ACC112 (cell line): Measurements from ENCODE around the gene GAK.

Experiments
- H2AFZ ChIP-seq: fragments of 200-600 bp; sonication (generic); one replicate; pipeline ENCODE4 v1.6.0; 2017; ENCODE audit warnings: antibody characterized with exemption, low read length; ENCODE audit not compliant: unreplicated experiment
- H3K27ac ChIP-seq: fragments of 200-600 bp; sonication (generic); 2 replicates; pipeline ENCODE4 v1.5.1; 2014; ENCODE audit warnings: low read depth, mild to moderate bottlenecking, antibody characterized with exemption, low read length, moderate library complexity
- H3K27me3 ChIP-seq: fragments of 200-600 bp; sonication (generic); 2 replicates; pipeline ENCODE4 v1.6.1; 2014; ENCODE audit warnings: mild to moderate bottlenecking, antibody characterized with exemption, low read length, moderate library complexity, mixed read lengths; ENCODE audit not compliant: insufficient read depth
- H3K36me3 ChIP-seq: fragments of 200-600 bp; sonication (generic); 2 replicates; pipeline ENCODE4 v1.6.1; 2016; ENCODE audit warnings: mild to moderate bottlenecking, antibody characterized with exemption, low read length, moderate library complexity, mixed read lengths; ENCODE audit not compliant: insufficient read depth
- H3K4me1 ChIP-seq: fragments of 200-600 bp; sonication (generic); one replicate; pipeline ENCODE4 v1.6.1; 2016; ENCODE audit warnings: low read length, mixed read lengths; ENCODE audit not compliant: insufficient read depth, unreplicated experiment, control insufficient read depth
- H3K4me3 ChIP-seq: fragments of 200-600 bp; sonication (generic); 2 replicates; pipeline ENCODE4 v1.5.1; 2014; ENCODE audit warnings: mild to moderate bottlenecking, low read depth, low read length
- H3K79me2 ChIP-seq: fragments of 200-600 bp; sonication (generic); one replicate; pipeline ENCODE4 v1.6.0; 2016; ENCODE audit warnings: low read length; ENCODE audit not compliant: control insufficient read depth, unreplicated experiment, insufficient read depth

GAK gene

DNA sequence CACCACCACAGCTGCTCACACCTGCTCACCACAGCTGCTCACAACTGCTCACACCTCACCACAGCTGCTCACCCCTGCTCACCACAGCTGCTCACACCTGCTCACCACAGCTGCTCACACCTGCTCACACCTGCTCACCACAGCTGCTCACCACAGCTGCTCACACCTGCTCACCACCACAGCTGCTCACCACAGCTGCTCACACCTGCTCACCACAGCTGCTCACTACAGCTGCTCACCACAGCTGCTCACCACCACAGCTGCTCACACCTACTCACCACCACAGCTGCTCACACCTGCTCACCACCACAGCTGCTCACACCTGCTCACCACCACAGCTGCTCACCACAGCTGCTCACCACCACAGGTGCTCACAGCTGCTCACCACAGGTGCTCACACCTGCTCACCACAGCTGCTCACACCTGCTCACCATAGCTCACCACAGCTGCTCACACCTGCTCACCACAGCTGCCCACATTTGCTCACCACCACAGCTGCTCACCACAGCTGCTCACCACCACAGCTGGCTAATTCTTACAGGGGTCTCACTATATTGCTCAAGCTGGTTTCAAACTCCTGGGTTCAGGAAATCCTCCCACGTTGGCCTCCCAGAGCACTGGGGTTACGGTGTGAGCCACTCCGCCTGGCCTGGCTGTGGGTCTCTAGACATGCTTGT lies 75.8 kb downstream of the GAK start:
- H3K27ac ChIP-seq, result no peak overlapping the region
- H3K4me3 ChIP-seq, result no peak overlapping the region
- no peaks in the 10 kb centered on the region for H3K4me1 ChIP-seq
- no peaks in the 10 kb centered on the region for H3K79me2 ChIP-seq
- H3K27me3 ChIP-seq, result no peaks in the 10 kb centered on the region
- no peaks in the 10 kb centered on the region; the same call in 1 of the 2 replicates for H3K36me3 ChIP-seq
- H2AFZ ChIP-seq, result no peak overlapping the region

DNA sequence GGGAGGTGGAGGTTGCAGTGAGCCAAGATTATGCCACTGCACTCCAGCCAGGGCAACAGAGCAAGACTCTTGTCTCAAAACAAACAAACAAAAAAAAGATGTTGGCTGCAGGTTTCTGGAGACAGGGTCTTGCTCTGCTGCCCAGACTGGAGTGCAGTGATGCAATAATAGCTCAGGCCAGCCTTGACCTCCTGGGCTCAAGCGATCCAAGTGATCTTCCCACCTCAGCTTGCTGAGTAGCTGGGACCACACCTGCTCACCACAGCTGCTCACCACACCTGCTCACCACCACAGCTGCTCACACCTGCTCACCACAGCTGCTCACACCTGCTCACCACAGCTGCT lies 76.3 kb downstream of the GAK start:
- Histone ChIP-seq H3K79me2 (no peaks in the 10 kb centered on the region), H3K27ac (no peak overlapping the region), H3K4me3 (no peak overlapping the region), H3K36me3 (no peaks in the 10 kb centered on the region; the same call in 1 of the 2 replicates), H2AFZ (no peak overlapping the region), H3K27me3 (no peaks in the 10 kb centered on the region), H3K4me1 (no peaks in the 10 kb centered on the region)

DNA sequence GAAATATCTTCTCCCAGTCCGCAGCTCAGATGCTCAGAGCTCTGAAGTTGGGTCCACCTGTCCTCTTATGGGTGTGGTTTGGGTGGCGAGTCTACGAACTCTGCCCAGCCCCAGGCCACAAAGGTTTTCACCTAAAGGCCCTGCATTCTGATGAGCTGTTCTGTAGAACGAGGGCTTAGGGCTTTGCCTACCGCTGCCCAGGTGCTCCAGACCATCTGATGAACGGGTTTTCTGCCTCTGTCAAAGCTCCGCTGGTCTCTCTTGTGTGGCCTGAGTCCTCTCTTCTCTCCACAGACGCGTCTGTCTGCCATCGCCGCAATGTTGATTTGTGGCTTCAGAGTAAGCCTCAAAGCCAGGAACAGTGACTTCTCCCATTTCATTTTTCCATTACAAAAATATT lies 77.8 kb downstream of the GAK start:
- Histone ChIP-seq H3K27me3 (no peaks in the 10 kb centered on the region), H3K27ac (no peak overlapping the region), H3K4me3 (no peak overlapping the region), H3K4me1 (no peaks in the 10 kb centered on the region), H3K79me2 (no peaks in the 10 kb centered on the region), H2AFZ (no peak overlapping the region), H3K36me3 (no peaks in the 10 kb centered on the region; the same call in 1 of the 2 replicates)

DNA sequence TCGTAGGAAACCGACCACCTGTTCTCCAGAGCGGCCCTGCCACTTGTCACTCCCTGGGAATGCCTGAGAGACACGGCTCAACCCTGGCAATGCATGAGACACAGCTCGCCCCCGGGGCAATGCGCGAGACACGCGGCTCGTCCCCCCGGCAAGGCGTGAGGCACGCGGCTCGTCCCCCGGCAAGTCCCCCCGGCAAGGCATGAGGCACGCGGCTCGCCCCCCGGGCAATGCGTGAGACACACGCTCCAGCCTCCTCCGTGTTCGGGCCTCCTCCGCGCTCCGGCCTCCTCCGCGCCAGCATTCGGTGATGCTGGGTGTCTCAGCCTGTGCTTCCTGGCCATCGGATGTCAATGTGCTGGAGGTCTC lies 78.7 kb downstream of the GAK start:
- no peaks in the 10 kb centered on the region for H3K4me1 ChIP-seq
- no peaks in the 10 kb centered on the region for H3K79me2 ChIP-seq
- no peak overlapping the region for H2AFZ ChIP-seq
- H3K27me3 ChIP-seq, result no peaks in the 10 kb centered on the region
- no peaks in the 10 kb centered on the region; the same call in 1 of the 2 replicates for H3K36me3 ChIP-seq
- no peak overlapping the region for H3K27ac ChIP-seq
- H3K4me3 ChIP-seq, result no peak overlapping the region

DNA sequence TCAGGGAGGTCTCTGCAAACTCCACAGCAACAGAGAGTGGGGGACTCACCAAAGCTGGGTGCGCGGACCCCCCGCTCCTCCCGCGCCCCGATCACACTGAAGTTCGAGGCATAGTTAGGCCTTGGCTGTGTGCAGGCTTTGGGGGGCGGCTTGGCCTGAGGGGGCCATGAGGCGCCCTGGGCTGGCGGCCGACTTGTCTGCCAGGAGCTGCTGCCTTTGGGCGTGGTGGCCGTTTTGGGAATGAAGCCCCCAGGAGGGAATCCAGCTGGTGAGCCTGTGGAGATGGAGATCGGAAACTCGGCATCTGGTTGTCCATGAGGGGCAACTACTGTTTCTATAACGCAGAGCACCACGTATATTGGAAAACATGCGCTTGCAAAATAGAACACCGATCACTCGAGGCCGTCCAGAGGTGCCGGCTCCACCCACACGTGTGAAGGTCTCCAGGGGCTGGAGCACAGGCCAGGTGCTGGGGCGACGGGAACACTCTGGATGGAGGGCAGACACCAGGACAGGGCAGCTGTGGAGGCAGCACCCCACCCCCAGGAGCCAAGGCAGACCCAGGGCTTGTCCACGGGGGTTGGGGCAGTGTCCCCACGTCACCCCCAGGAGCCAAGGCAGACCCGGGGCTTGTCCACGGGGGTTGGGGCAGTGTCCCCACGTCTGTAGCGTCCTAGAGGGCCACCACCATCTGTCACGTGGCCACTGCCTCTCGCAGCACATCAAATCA lies 80.2 kb downstream of the GAK start:
- Histone ChIP-seq H2AFZ (no peak overlapping the region), H3K36me3 (peaks cover 6% of the 10 kb centered on the region; the same call in 1 of the 2 replicates), H3K4me3 (no peak overlapping the region), H3K27me3 (no peaks in the 10 kb centered on the region), H3K27ac (no peak overlapping the region), H3K4me1 (no peaks in the 10 kb centered on the region), H3K79me2 (no peaks in the 10 kb centered on the region)

DNA sequence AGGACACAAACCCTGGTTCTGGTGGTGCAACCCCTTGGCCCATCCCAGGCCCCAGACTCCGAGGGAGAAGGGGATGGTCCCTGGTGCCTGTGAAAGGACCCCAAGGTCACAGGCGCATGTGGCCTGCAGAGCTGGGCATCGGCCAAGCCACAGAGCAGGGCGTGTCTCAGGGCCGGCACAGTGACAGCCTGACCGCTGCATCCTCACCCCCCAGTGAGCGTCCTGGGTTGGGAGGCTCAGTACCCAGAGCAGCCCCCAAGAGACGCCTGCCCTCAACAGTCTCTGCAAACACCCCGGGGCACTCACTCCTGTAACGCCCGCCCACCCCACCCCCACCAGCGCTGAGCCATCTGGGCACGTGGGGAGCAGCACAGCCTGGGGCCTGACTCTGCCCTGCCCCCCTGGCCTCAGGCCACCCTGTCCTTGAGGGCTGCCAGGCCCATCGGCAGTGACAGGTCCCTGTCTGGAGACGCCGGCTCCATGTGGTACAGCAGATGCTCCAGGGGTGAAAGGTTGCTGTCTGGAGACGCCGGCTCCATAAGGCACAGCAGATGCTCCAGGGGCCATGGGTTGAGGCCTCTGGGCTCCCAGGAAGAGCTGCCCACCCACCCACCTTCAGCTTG lies 81.7 kb downstream of the GAK start:
- no peak overlapping the region for H3K4me3 ChIP-seq
- H3K27me3 ChIP-seq, result no peaks in the 10 kb centered on the region
- peaks cover 7% of the 10 kb centered on the region for H3K4me1 ChIP-seq
- peaks cover 6% of the 10 kb centered on the region; the same call in 1 of the 2 replicates for H3K36me3 ChIP-seq
- no peaks in the 10 kb centered on the region for H3K79me2 ChIP-seq
- no peak overlapping the region for H2AFZ ChIP-seq
- no peak overlapping the region for H3K27ac ChIP-seq

DNA sequence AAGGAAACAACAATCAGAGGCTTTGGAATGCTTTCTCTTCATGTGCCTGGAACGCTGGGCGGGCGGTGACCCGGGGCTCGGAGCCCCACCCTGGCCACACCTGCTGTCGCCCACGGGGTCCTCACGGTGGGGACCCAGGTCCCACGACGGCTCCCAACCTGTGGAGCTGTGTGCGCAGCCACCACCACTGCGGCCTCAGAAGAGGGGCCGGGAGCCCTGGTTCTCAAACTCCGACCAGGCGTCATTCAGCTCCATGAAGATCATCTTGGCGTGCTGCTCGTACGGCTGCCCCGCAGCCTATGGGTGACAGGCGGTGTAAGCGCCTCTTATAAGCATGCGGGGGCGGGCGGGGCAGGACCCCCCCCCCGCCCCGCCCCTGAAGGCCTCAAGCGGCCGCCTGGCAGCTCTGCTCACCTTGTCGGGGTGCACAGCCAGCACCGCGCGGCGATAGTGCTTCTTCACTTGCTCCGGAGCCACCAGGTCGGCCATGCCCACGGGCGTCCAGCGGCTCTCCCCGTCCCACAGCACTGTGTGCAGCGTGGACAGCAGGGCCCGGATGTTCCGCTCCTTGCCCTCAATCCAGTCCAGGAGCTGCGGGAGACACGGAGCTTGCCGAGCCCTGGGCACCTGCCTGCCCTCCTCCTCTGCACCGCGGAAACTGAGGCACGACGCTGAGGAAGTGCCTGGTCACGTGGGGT lies 82.5 kb downstream of the GAK start:
- H3K27me3 ChIP-seq, result no peaks in the 10 kb centered on the region
- no peak overlapping the region for H3K27ac ChIP-seq
- H2AFZ ChIP-seq, result no peak overlapping the region
- no peaks in the 10 kb centered on the region for H3K79me2 ChIP-seq
- H3K36me3 ChIP-seq, result peaks cover 6% of the 10 kb centered on the region; the same call in 1 of the 2 replicates
- peaks cover 14% of the 10 kb centered on the region for H3K4me1 ChIP-seq
- H3K4me3 ChIP-seq, result no peak overlapping the region

DNA sequence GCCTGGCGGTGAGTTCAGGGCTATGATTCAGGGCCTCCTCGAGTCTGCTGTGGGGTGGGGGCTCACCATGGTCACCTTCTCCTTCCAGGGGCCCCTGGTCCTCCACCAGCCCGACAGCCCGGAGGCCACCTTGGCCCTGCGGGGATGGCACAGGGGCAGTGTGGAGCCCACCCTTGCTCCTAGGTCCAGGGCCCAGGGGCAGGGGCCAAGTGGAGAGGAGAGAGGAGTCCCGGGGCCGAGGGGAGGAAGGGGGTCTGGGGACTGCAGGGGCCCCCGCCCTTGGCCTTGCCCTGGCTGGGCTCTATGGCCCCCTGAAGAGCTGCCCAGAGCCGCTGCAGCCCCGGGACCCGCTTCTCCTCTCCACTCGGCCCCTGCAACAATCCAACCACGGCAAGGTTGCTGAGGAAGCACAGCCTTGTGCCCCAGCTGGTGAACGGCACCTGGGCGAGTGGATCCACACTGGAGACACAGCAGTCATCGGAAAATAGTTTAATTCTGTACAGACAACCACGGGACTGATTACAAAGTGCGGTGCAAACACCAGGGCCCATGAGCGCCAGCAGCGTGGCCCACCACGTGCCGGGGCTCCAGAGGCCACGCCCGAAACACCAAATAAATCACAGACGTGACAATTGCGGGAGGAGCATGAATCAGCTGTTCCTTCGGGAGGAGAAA lies 83.2 kb downstream of the GAK start:
- peaks cover 6% of the 10 kb centered on the region; the same call in 1 of the 2 replicates for H3K36me3 ChIP-seq
- H3K79me2 ChIP-seq, result no peaks in the 10 kb centered on the region
- H3K27me3 ChIP-seq, result no peaks in the 10 kb centered on the region
- no peak overlapping the region for H3K27ac ChIP-seq
- no peak overlapping the region for H2AFZ ChIP-seq
- no peak overlapping the region for H3K4me3 ChIP-seq
- H3K4me1 ChIP-seq, result peaks cover 14% of the 10 kb centered on the region

DNA sequence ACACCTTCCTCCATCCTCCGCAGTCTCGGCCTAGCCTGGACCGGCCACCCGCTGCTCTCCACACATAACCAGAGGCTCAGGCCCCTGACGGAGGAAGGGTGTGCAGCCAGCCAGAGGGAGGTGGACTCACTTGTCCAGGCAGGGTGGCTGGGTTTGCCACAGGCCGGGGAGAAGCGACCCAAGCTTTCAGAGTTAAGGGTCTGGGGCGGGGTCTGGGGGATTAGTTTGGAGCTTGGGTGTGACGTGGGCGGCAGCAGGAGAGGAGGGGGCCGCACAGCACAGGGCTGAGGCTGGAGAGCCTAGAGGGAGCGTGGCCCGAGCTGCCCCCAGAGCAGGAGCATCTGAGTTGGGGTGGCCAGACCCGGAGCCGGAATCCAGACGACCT lies 83.8 kb downstream of the GAK start:
- Histone ChIP-seq H3K27ac (no peak overlapping the region), H3K36me3 (peaks cover 7% of the 10 kb centered on the region; the same call in 1 of the 2 replicates), H3K4me3 (no peak overlapping the region), H3K4me1 (peaks cover 14% of the 10 kb centered on the region), H3K27me3 (no peaks in the 10 kb centered on the region), H3K79me2 (no peaks in the 10 kb centered on the region), H2AFZ (no peak overlapping the region)

DNA sequence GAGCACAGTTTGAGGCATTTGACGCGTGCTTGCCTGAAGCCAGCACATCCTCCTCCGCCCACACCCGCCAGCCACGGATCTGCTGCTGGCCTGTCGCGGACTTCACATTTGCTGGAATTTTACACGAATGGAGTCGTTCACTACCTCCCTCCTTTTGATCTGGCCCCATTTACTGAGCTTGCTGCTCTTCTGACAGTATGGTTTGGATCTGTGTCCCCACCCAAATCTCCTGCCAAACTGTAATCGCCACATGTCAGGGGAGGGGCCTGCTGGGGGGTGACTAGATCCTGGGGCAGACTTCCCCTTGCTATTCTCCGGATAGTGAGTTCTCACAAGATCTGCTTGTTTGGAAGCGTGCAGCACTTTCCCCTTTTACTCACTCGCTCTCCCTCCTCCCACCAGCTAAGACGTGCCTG lies 86.3 kb downstream of the GAK start:
- H3K36me3 ChIP-seq, result peaks cover 9% of the 10 kb centered on the region
- H3K27ac ChIP-seq, result peak overlapping the region; percentile 52; the same call in 1 of the 2 replicates
- no peaks in the 10 kb centered on the region for H3K79me2 ChIP-seq

More for the DNA sequence above, 86.3 kb downstream of the GAK start:
- Histone ChIP-seq H3K27me3 (no peaks in the 10 kb centered on the region), H3K4me3 (no peak overlapping the region), H2AFZ (peak overlapping the region; percentile 12), H3K4me1 (peaks cover 14% of the 10 kb centered on the region)
